Measurements from ENCODE around the gene C20orf96.

GRCh38 chr20:289693-290083 lies 862 bp downstream of the C20orf96 start:
- TF ChIP-seq CTCF (IDR thresholded peaks at IDR 0.05) (no peak), EZH2 (IDR thresholded peaks at IDR 0.05; ENCODE audit: borderline replicate concordance, insufficient read depth, low read depth, low read length, poor library complexity, severe bottlenecking) (no peak)
